Amygdala (tissue), 56 donors: ENCODE data around the gene TUBB.

Experiments used
- DNase-seq, 56 donors: peaks; one replicate each; lab custom pipeline; 2025; lab: John Stamatoyannopoulos, UW

The TUBB gene

GRCh38 chr6:30732237-30732943 is 12.2 kb downstream of the TUBB start:
- peak in 9 of 56 donors; percentile 9 to 39 (median 14) for DNase-seq

- no peak for DNase-seq
Measured at GRCh38 chr6:30735668-30736314, 15.6 kb downstream of the TUBB start.

- DNase-seq, result no peak
Measured at GRCh38 chr6:30738532-30738931, 18.4 kb downstream of the TUBB start.

GRCh38 chr6:30740540-30740870 is 20.4 kb downstream of the TUBB start:
- no peak for DNase-seq

GRCh38 chr6:30741063-30741779 is 21.1 kb downstream of the TUBB start:
- no peak for DNase-seq

- peak in 1 of 56 donors; percentile 29 for DNase-seq
Measured at GRCh38 chr6:30741789-30742315, 21.7 kb downstream of the TUBB start.

- DNase-seq, result peak; percentile 42 to 93 (median 84)
Measured at GRCh38 chr6:30742316-30743098, 22.4 kb downstream of the TUBB start, which contains the start of gene FLOT1. FLOT1 (minus strand) TSS chr6:30742687; CDS start chr6:30742189, 498 bp downstream.

GRCh38 chr6:30743099-30744053 is 23.2 kb downstream of the TUBB start:
- peak in 4 of 56 donors; percentile 41 to 51 (median 46) for DNase-seq

- peak in 43 of 56 donors; percentile 19 to 79 (median 50) for DNase-seq
Measured at GRCh38 chr6:30744054-30744805, 24.1 kb downstream of the TUBB start, which contains the start of gene IER3. IER3 (minus strand) TSS chr6:30744547; CDS start chr6:30744518, 29 bp downstream.

GRCh38 chr6:30747300-30747687 is 27.1 kb downstream of the TUBB start:
- DNase-seq, result no peak

- no peak for DNase-seq
Measured at GRCh38 chr6:30747902-30748769, 28.0 kb downstream of the TUBB start.

- DNase-seq, result no peak
Measured at GRCh38 chr6:30748851-30749540, 28.8 kb downstream of the TUBB start.

GRCh38 chr6:30749554-30750378 is 29.6 kb downstream of the TUBB start:
- DNase-seq, result no peak

GRCh38 chr6:30750379-30750668 is 30.2 kb downstream of the TUBB start:
- no peak for DNase-seq

- DNase-seq, result peak in 32 of 56 donors; percentile 3 to 60 (median 22)
Measured at GRCh38 chr6:30752157-30752927, 32.2 kb downstream of the TUBB start.
